CD1c-positive myeloid dendritic cell (primary cell): ENCODE data around the gene CDHR3.

Source experiments
- DNase-seq: peaks from one replicate; pipeline ENCODE4 v3.0.0-alpha.2; 2016; ENCODE audit errors: extremely low spot score

Gene CDHR3

DNA sequence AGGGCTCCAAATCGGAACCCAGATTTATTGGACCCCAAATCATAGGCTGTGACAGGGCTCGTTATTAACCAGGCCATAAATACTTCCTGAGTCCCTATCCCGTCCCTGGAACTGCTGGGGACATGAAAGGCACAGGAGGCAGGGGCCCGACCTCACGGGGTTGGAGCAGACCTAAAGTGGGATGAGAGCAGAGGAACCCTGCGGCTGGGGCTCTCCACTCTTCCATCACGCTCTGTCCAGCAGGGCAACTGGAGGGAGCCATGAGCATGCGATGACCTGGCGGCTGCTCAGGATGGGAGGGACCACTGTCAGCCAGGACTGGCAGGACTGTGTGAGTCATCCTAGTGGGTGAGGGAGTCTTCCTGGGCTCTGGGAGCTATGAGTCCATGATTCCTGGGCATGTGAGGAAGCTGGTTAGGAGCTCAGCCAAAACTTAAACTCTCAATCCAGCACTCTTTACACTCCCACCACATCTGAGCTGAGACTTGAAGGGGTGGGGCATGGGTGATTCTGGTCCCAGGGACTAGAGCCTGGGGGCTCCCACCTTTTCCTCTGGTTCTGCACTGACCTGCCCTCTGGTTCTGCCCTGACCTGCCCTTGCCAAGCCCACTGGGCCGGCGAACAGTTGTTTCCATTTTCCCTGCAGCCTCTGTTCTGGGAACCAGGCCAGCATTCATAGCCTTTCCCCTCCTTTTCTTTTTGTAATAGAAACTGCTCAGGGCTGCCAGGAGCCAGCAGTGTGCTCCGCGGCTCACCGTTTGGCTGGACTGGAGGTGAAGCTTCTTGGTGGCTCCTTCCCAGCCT, 101.9 kb downstream of the CDHR3 start:
- DNase-seq: no peak

DNA sequence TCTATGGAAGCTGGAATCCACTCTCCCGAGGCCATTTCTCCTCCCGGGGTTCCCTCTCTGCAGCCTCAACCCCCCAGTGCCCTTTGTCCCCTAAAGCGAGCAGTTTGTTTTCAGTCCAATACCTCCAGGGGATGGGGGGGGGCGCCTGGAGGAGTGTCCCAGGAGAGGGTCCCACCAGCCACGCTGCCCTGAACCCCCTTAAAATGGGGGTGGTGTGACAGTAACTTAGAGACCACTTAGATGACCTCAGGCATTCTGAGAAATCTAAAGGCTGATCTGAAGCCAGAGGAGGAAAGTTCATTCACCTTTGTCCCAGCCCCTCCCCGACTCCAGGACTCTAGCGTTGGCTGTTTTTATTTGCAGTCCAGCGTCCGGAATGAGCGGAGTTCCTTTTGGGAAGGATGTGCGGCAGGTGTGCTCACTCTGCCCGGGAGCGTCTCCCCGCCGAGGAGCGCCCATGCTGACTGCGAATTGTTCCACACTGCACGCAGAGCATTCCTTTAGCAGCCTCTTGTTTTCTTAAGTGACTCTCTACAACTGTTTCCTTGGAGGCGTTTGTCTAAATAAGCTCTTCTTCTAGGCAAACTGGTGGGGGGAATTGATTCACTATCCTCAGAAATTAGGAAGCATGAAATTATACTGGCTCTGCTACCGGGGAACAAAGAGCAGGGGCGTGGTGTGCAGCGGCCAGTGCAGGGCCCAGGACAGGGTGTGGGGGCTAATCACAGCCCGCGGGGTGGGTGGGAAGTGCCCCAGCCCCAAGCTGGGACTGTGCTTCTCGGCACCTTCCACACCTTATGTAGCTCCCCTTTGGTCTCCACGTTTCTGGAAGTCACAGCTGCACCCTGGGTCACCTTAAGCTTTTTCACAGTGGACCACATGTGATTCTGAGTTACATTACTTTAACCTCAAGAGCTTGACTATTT, 102.8 kb downstream of the CDHR3 start:
- DNase-seq: no peak

DNA sequence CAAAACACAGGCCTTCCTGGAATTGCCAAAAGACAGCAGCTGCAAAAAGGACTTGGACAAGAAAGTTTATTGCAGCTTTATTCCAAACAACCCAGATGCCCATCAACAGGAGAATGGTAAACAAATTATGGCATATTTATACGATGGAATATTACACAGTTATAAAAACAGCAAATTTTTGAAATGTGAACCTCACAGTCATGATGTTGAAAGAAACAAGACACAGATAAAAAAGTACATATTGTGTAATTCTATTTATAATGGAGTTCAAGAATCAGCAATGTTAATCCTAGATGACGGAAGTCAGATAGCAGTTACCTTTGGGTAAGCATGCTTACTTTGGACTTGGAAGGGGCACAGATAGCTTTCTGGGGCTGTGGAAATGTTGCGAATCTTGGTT, 104.6 kb downstream of the CDHR3 start:
- DNase-seq: no peak

DNA sequence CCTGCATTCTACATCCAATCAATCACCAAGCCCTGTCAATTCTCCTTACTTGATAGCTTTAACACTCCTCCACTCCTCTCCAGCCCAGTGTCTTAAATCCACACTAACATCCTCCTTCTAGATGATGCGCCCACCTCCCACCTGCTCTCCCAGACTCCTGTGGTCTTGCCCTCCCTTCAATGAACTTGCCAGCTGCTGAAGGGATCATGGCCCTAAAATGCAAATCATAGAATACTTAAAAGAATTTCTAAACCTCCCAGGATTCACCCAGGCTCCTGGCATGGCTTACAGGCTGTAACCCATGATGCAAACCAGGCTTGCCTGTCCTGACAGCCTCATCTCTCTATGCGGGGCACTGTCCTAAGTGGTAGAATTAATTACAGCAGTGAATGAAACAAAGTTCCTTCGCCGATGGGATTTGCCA, 105.5 kb downstream of the CDHR3 start:
- no peak for DNase-seq

DNA sequence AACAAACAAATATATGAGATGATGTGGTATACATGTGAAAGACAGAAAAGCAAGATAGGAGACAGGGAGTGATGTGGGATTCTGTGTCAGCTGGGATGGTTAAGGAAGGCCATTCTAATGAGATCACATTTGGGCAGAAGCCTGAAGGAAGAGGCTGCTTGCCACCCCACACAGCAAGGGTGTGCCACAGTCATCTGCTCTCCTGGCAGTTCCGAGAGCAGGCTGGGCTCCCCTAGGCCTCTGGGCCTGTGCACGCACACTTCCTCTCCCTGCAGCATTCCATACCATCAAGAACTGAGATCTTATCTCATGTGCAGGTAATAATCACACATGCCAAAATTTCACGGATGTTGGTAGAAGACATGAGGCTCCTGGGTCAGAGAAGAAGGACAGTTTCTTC, 105.9 kb downstream of the CDHR3 start:
- no peak for DNase-seq

DNA sequence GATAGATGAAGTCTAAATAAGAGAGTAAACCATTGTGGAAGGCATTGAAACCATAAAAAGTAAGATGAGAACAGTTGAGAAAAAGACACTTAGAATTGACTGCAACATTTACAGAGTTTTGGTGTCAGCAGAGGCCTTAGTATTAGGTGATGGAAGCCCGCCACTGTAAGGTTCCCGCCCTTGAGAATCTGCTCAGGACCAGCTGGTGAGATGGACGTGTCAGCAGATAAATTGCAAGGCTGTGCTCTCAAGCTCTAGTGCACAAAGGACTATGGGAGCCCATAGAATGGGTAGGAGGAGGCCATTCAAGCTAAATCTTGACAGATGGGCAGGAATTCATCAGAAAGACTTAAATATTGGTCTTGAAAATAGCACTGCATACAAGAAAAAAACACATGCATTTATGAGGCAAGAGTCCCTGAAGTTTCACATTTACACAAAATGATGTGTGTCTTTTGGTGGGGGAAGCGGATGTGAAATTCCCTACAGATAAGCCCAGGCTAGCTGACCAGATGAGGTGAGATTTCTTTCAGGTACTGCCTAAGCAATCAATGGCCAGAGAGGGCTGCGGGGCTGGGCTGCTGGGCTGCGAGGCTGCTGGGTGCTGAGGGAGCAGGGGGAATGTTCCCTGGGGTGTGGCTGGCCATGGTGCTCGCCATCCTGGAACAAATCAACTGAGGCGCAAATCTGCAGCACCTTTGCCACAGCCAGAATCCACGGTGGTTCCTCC, 106.6 kb downstream of the CDHR3 start:
- no peak for DNase-seq

DNA sequence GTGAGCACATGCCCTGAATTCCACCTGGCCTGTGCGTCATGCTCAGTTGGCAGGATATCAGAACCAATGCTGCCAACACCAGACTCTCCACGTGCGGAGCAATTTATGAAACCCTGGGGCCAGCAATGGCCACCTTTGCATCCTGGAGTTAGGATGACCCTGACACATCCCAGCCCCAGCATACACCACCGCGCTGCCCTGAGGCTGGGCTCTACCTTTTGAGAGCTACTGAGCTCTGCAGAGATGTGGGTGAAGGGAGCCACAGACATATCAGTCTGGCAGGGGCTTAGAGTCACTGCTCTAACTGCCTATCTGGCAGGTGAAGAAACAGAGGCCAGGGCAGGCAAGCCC, 107.1 kb downstream of the CDHR3 start:
- DNase-seq: no peak

DNA sequence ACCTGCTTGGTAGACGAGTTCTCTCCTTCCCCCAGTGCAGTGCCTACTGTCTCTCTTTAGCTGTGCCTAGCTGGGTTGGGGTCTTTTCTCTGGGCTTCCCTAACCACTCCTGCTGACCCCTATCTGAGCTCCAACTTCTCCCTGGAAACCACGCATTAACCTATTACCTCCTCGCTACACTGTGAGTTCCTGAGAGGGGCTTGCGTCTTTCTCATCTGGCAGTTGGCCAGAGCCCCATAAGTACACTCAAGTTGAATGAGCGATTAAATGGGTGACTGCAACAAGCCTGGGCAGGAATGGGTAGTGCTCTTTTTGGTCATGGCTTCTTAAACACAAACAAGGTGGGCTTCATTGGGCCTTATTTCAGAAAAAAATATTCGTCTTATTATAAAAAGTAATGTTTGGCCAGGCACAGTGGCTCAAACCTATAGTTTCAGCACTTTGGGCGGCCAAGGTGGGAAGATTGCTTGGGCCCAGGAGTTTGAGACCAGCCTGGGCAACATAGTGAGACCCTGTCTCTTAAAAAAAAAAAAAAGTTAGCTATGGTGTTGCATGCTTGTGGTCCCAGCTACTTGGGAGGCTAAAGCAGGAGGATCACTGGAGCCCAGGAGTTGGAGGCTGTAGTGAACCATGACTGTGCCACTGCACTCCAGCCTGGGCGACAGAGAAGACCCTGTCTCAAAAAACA, 107.6 kb downstream of the CDHR3 start:
- no peak for DNase-seq

DNA sequence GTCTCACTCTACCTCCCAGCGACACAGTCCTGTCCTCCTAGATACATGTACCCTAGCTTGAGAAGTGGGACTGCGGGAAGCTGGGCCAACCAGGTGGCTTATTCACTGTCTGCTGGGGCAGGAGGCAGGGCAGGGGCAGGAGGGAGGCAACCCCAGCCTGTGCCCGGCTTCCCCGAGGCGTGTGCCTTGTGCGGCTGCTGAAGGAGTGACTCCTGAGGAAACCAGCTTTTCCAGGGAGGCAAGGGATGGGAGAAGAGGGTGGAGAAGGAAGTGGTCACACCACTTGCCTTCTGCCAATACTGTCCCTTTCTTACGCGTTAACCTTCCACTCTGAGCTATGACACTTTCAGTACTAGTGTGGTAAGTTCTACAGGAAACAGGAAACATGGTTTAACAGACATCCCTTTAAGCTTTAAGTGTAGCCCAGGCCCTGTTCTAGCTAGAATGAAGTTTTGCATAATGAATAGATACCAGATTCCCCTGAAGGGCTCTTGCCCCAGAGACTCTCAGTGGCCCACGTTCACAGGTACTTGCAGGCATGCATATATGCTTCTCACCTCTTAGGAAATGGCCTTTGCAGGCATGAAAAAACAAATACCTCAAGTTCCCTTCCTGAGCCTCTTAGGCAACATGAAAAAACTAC, 108.4 kb downstream of the CDHR3 start:
- DNase-seq: peak; percentile 52

DNA sequence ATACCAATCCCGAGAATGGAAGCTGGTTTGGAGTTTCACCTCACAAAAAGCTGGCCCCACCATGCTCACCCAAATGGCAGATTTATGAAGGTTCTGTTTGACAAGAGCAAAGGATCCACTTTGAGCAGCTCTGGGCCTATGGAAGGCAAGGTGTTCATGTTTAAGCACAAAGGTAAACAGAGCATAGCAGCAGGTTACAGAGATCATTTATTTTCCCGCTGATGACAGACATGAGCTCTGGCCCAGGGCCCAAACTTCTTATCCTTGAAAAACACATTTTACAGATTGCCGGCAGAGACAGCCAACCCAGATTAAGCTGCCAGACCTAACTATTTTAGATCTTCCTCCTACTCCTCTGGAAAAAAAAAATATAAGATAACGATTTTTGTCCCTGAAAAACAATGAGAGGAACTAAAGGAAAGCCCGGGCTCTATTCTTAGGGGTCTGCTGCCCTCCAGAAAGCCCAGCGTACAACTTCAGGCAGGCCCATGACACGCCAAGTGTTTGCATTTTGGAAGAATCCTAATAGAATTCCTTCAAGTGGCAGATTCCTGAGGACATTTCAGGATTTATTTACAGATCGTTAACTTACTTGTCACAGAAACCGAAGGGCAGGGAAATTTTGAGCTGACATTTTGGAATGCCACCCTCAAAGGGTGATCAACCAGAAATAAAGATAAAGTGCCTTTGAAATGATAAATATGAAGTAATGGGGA, 109.1 kb downstream of the CDHR3 start:
- no peak for DNase-seq

DNA sequence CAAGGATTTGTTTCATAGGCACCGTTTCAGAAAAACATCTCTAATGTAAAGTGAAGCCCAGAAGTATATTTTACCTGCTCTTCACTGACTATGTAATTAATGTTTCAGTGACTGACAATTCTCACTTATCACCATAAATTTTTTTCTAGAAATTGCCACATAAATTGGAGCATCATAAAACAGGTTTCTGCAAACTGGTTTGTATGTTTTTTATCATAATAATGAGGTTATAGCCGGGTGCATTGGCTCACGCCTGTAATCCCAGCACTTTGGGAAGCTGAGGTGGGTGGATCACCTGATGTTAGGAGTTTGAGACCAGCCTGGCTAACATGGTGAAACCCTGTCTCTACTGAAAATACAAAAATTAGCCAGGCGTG, 109.6 kb downstream of the CDHR3 start:
- no peak for DNase-seq

DNA sequence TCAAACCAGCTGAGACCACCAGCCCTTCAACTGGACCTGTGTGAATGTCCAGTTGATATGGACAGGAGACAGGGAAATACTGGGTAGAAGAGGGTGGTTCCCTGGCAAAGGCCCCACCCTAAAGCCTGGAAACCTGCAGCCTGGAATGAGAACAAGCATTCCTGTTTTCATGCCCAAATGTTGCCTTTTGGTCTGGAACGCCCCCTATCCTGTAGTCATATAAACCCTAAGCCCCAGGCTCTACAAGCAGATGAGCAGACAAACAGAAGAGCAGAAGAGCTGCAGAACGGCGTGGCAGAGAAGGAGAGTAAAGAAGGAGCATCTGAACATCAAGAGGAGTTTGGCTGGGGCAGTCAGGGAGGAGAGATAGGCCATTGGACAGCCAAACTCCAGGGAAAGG, 110.6 kb downstream of the CDHR3 start:
- DNase-seq: no peak

DNA sequence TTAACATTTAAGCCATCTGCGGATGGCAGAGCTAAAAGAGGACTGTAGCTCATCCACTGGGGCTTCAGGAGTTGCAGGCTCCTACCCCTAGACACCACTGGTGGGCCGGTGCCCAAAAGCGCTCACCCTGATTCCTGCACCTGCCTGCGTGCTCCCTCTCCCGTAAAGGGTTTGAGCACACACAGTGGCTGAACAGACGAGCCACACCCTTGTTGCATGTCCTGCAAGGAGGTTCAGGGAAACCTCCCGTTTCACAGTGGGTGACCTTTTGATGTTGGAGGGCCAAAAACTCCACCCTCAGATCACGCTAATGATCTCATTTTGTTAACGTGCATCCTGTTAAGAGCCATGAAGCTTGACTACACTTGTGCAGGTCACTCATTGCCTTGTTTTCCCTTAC, 111.2 kb downstream of the CDHR3 start:
- DNase-seq: no peak

DNA sequence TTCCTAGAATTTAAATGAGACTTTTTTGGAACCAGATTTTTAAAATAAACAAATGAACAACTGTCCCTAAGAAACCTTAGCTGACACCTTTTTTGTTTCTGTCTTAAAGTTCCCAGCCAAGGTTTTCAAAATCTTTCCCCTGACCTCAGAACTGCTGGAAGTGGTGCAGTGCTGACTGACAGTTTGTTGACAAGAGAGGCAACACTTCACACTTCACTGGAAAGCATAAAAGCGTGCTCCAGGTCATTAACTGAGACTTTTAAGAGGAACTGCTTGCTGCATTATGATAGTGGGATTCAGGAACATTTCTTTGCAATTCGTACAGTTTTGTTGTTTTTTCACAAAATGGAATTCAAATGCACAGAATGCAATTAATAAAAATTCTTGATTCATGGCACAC, 112.9 kb downstream of the CDHR3 start:
- DNase-seq: no peak

DNA sequence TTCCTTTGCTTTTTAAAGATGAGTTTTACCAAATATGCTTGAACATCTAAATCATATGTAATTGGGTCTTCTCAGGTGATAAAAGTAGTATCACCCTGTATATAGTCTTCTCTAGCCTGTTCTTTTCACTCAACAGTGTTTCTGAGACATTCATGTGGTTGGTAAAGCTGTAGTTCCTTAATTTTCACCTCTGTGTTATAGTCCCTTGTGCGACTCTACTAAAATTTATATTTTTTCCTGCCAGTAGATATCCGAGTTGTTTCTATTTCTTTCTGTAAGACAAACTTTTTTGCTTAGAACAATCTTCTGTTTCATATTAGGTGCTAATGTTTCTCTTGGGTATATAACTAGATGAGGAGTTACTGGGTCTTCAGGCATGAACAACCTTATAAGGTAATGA, 113.5 kb downstream of the CDHR3 start:
- DNase-seq: no peak

DNA sequence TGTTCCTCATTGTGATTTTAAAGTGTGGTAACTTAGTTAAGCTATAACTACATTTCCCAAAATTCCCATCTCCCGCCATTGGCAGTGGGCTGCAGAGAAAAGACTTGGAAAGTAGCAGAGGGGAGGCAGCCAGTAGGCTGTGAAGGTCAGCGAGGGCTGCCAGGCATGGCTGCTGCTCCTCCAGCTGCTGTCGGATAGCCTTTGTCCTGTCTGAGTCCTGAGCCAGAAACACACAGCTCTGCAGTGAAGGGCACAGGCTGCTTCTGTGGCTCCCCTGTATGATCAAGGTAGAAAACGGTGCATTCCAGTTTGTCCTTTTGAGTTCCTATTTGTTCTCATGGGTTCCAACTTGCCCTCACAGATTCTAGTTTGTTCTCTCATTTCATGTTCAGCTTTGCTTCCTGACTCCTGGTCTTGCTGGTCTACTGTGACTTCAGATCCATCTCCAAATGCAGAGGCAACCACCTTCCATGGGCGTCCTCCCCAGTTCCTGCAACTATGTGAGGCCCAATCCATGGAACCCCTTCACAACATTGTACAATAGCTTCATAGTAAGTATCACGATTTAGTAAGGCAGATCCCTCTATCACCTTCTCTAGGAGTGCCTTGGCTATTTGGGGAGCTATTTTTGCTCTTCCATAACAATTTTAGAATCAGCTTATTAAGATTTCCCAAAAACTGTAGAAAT, 117.4 kb downstream of the CDHR3 start:
- no peak for DNase-seq

DNA sequence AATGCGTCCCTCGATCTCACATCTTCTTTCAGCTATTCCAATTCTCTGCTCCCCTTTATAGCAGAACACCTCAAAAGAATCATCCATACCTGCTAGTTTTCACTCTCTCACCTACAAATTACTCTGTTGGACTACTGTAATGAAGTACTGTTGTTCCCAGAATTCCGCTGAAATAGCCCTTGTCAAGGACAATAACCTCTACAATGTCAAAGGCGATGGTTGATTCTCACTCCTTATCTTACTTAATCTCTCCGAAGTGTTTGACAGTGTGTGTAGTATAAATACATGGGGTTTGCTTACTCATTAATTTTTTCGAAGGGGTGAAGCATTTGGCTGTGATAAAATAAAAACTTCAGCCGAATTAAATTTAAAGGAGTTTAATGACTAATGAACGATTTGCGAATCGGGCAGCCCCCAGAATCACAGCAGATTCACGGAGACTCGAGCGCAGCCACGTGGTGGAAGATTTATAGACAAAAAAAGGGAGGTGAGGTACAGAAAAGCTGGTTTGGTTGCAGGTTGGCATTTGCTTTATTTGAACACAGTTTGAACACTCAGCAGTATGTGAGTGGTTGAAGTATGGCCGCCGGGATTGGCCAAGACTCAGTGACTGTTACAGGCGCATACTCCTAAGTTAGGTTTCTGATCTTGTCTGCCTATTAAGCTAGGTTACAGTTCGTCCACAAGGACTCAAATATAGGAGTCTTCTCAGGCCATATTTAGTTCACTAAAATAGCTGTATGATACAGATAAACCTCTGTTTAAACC, 119.2 kb downstream of the CDHR3 start:
- no peak for DNase-seq
